H1 (cell line): ENCODE measurements around the gene DISP1. TPM values are rescaled to one million over a fixed set of nuclear protein-coding genes. Genes with fewer than 3 reads are reported as not detected.

Source experiments
- CHD7 ChIP-seq: fragments of 300-600 bp; sonication (generic); IDR thresholded peaks from 2 replicates; pipeline ENCODE4 v1.7.1; 2012; ENCODE audit warnings: low read length, moderate library complexity, mild to moderate bottlenecking, inconsistent platforms; ENCODE audit not compliant: insufficient replicate concordance
- CTCF ChIP-seq, 3 experiments: IDR thresholded peaks; 1 replicate in 2 of 3; 2 replicates in 1 of 3; pipeline versions ENCODE4 v1.5.1 to v1.6.1; 2011; ENCODE audit warnings: low read length in 3 of 3, mild to moderate bottlenecking in 3 of 3, inconsistent platforms in 2 of 3, low read depth in 1 of 3, moderate library complexity in 1 of 3; ENCODE audit not compliant: insufficient read depth in 1 of 3; ENCODE audit errors: control extremely low read depth in 1 of 3
- NANOG ChIP-seq: IDR thresholded peaks from 2 replicates; pipeline ENCODE4 v1.6.1; 2011; ENCODE audit warnings: low read length, low read depth, mild to moderate bottlenecking, inconsistent platforms; ENCODE audit not compliant: insufficient read depth, poor library complexity, severe bottlenecking
- RNF2 ChIP-seq: fragments of 200-900, 300-1000 bp; sonication (generic); IDR thresholded peaks from 2 replicates; pipeline ENCODE4 v1.7.1; 2016; ENCODE audit warnings: borderline replicate concordance, low read depth, mild to moderate bottlenecking, antibody characterized with exemption, low read length; ENCODE audit not compliant: poor library complexity, severe bottlenecking; ENCODE audit errors: missing control alignments
- polyA plus RNA-seq, 7 experiments: library from polyadenylated mRNA; depleted of rRNA in 3 of 7; stranded (reverse) in 5 of 7; unstranded in 2 of 7; fragments of >200 nt in 5 of 7; fragments of 200-250 nt in 2 of 7; gene quantifications; 1 replicate in 5 of 7; 2 replicates in 1 of 7; 4 replicates in 1 of 7; pipeline versions ENCODE4 v1.2.1 to v1.2.3, GENCODE V29; 2011 to 2013; ENCODE audit warnings: missing spikeins in 2 of 7, mixed read lengths in 2 of 7
- total RNA-seq: library from RNA; stranded (reverse); fragmentation: NEBNext Ultra II Directional; extraction: Animal tissue kit (Norgen Biotek cat#: 25700); gene quantifications from 2 replicates; pipeline ENCODE4 v1.2.1, GENCODE V29; 2021

The DISP1 gene
- total and polyA plus RNA-seq, 2 of the 8 experiments (the other 6 are each of a cell fraction or from before 2014, with no cell fraction given): 4.1 to 6.1 TPM

GRCh38 chr1:222814536-222815439 is at the start of gene DISP1 (continued):
- TF ChIP-seq NANOG: no peak
- no peak for TF ChIP-seq CHD7
- no peak for TF ChIP-seq CTCF (IDR thresholded peaks at IDR 0.05; ENCODE audit: control extremely low read depth in 1 of 3, insufficient read depth in 1 of 3, low read depth in 1 of 3, low read length in 3 of 3)
- no peak for TF ChIP-seq RNF2
